Epithelial cell of esophagus (primary cell): ENCODE results near the gene PMEPA1.

ENCODE experiments used
- DNase-seq: peaks from one replicate; pipeline ENCODE4 v3.0.0; 2010; ENCODE audit warnings: low read depth
- H3K4me3 ChIP-seq: 2 replicates; pipeline ENCODE4 v1.5.1; 2011; ENCODE audit warnings: mild to moderate bottlenecking, low read length, control low read depth
- TF ChIP-seq, protein P1 (sequence below): IDR thresholded peaks from 2 replicates; pipeline ENCODE4 v1.5.1; 2011; ENCODE audit warnings: low read depth, mild to moderate bottlenecking, low read length, control low read depth, inconsistent platforms; ENCODE audit not compliant: insufficient read depth; ENCODE audit errors: missing control alignments

The PMEPA1 gene

DNA sequence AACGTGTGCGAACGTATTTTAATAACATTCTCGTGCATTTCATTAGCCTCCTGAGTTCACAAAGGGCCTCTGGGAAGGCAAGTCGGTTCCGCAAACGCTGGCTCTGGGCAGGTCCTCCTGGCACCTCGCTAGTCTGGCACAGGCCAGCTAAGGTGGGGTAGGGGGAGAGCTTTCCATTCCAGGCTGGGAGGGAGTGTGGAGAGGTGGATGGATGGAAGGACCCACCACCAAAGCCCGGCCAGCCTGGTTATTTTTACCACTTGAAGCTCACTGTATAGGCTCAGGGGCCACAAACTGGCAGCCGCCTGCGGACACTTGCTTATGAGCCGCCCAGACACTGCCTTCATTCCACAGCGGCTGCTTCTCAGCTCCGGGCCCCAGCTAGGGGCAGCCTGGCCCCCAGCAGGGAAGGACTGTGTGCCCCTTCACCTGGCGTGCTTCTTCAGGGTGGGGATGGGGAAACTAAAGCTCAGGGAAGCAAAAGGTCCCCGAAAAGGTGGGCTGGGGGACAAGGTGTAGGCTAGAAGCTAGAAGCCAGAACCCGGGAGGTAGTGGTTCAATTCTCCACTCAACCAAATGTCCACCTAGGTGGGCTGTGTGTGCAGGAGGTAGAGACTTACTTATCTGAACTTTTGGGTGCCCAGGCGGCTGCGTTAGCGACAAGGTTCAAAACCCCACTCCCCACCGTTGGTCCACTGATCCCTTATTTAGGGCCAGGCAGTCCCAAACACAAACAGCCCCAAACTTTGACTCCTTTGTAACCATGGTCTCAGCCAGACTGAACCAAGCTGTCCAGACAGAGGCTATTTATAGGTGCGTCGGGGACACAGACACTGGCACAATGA, 1.7 kb downstream of the PMEPA1 start:
- peak; percentile 39 for DNase-seq
- H3K4me3 ChIP-seq = peak overlapping the region; percentile 75
- TF ChIP-seq, protein P1, sequence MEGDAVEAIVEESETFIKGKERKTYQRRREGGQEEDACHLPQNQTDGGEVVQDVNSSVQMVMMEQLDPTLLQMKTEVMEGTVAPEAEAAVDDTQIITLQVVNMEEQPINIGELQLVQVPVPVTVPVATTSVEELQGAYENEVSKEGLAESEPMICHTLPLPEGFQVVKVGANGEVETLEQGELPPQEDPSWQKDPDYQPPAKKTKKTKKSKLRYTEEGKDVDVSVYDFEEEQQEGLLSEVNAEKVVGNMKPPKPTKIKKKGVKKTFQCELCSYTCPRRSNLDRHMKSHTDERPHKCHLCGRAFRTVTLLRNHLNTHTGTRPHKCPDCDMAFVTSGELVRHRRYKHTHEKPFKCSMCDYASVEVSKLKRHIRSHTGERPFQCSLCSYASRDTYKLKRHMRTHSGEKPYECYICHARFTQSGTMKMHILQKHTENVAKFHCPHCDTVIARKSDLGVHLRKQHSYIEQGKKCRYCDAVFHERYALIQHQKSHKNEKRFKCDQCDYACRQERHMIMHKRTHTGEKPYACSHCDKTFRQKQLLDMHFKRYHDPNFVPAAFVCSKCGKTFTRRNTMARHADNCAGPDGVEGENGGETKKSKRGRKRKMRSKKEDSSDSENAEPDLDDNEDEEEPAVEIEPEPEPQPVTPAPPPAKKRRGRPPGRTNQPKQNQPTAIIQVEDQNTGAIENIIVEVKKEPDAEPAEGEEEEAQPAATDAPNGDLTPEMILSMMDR = no peak

DNA sequence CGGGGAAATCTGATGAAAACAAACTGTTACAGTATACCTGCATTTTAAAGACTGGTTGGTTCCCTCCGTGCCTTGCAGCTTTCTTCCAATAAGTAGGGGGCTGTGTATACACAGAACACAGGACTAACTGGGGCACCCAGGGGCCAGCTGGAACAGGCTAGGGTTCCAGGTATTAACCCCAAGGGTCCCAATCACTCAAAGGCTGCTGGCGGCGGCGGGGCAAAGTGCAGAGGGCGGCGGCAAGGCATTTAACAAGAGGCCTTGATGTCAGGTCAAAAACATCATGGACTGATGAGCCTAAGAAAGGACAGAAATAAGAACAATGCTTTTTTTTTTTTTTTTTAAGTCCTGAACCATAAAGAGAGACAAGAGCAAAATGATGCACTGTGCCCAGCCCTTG, 2.5 kb downstream of the PMEPA1 start:
- peak overlapping the region; percentile 75 for H3K4me3 ChIP-seq
- TF ChIP-seq, protein P1 = no peak
- no peak for DNase-seq

DNA sequence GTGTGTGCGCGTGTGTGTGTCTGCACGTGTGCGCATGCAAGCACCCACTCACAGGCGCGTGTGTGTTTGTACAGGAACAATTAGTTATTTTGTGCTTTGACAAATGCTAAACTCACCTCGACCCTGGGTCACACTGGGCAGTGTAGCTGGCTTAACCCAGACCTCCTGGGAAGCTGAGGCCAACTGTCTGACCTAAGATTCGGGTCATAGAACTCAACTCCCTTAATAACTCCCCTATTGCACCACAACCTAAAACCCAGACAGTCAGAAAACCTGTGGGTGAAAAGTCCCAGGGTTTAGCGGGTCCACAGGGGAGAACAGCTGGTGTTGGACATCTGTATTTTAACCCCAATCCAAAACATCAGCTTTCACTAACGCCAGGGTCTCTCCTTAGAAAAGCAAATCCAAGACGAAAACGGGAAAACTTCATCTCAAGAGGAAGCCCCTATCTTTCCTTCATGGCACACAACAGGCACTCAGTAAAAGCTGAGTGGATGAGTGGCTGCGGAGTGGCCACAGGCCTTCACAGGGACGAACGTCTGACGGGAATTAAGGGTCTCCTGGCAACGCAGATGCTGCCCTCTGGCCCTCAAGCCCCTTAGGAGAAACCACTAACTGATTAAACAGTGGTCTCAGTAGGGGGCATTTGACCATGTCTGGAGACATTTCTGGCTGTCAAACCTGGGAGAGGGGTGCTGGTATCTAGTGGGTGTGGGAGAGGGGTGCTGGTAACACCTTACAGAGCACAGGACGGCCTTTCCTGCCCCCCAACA, 4.5 kb downstream of the PMEPA1 start:
- no peak for DNase-seq
- no peak overlapping the region for H3K4me3 ChIP-seq
- TF ChIP-seq, protein P1 = no peak

DNA sequence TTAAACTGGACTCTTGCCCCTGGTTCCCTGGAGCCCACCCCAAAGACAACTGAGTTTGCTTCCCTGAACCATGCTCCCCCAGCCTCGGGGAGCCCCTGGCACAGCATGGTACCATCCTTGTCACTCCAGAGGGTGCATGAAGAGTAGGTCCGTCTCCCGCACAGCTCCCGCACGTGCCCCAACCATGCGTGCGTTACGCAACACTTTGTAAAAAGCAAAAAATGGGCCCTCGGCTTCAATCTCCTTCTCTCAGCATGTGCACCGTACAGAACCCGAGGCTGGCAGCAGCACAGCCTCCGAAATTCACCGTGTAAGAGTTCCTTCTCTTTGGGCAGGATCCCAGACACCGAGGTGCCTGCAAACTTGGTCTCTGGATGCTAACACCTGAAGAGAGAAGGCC, 5.6 kb downstream of the PMEPA1 start:
- no peak overlapping the region for H3K4me3 ChIP-seq
- DNase-seq = no peak
- TF ChIP-seq, protein P1 = no peak

DNA sequence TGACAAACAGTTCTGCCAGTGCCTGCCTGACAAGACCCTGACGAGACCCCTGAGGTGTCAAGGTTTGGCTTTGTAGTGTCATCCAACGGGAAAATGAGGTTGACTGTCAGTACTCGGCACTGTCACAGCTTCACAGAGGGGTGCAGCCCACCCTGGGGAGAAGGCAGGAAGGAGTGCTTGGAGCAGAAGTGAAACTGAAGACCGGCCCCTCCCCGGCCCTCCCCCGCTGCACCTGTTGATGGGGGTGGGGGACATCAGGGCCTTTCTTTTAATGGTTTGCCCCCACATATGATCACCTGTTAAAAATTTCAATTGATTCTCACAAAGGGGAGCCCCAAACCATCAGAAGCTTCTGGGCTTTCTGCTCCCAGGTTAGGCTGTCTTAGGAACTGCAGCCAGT, 6.8 kb downstream of the PMEPA1 start:
- DNase-seq = no peak
- H3K4me3 ChIP-seq = no peak overlapping the region
- TF ChIP-seq, protein P1 = no peak

DNA sequence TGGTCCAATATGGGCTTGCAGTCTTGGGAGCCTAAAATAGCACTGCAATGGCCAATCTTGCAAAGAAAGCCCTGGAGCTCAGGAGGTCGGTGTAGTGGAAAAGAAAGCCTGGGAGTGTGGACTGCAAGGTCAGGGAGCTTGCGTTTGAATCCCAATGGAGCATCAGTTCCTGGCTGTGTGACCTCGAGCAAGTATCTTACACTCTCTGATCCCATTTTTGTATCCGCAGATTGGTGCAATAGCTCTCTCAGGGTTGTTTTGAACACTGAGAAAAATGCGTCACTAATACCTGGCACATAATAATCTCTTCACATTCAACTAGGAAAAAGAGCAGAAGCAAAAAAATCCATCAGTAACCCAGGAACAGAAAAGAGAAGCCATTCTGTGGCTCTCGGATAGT, 7.3 kb downstream of the PMEPA1 start:
- DNase-seq = no peak
- no peak overlapping the region for H3K4me3 ChIP-seq
- TF ChIP-seq, protein P1 = no peak
